ENCODE data around the gene TMEM134. TPM values are rescaled to one million over a fixed set of nuclear protein-coding genes. Genes with fewer than 3 reads are reported as not detected.
"Not testable (repeated sequence)": the region's sequence is repeated elsewhere in the genome, so short reads cannot be mapped to it uniquely, and the experiment has no call there.

The TMEM134 gene
- total and polyA plus RNA-seq, 8 donors: 45.1 to 93.4 (median 61.5) TPM

DNA sequence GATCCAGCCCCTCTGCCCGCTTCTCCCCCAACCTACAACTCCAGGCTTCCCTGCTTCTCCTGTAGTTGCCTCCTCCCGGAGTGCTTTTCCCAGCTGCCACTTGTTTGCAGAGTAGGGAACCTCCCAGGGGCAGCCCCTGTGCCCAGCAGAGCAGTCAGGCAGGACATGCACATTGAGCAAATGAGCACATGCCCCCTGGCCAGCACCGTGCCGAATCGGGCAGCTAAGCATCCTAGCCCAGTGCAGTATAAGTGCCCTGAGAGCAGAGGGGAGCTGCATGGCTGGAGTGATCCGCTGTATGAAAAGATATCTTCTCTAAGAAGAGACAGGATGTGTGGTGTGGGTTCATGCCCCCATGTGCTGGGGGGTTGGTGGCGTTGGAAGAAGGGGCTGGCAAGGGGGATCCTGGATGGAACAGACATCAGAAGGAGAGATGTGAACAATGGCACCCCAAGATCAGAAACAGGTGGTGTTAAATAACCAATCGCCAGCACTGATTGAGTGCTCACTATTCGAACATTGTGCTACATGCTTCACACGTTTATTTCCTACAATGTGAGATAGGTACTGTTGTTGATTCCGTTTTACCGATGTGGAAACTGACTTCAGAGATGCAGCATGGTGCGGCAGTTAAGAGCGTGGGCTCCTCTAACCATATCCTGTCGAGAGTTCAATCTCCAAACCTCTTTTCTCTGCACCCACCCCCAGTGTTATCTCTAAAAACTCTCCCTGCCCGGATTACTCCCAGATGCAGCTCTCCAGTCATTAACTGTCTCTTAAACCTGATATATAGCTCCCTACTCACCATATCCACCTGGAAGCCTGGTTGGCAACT, 15.0 kb upstream of the TMEM134 start:
- ATAC-seq (no peak), DNase-seq (peak in 2 of 6 donors; percentile 46 to 65), FAIRE-seq (no peak)
- Histone ChIP-seq H3K27me3 (no peaks in the 10 kb centered on the region), H3K4me1 (peaks cover 5 to 11% (median 11%) of the 10 kb centered on the region in 3 donors), H3K27ac (peak overlapping the region in 1 of 4 donors; percentile 73), H3K4me3 (peak overlapping the region in 2 of 4 donors; percentile 53 to 62), H3K36me3 (no peaks in the 10 kb centered on the region), H3K9me3 (no peaks in the 10 kb centered on the region)
- TF ChIP-seq, protein P1, sequence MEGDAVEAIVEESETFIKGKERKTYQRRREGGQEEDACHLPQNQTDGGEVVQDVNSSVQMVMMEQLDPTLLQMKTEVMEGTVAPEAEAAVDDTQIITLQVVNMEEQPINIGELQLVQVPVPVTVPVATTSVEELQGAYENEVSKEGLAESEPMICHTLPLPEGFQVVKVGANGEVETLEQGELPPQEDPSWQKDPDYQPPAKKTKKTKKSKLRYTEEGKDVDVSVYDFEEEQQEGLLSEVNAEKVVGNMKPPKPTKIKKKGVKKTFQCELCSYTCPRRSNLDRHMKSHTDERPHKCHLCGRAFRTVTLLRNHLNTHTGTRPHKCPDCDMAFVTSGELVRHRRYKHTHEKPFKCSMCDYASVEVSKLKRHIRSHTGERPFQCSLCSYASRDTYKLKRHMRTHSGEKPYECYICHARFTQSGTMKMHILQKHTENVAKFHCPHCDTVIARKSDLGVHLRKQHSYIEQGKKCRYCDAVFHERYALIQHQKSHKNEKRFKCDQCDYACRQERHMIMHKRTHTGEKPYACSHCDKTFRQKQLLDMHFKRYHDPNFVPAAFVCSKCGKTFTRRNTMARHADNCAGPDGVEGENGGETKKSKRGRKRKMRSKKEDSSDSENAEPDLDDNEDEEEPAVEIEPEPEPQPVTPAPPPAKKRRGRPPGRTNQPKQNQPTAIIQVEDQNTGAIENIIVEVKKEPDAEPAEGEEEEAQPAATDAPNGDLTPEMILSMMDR (IDR thresholded peaks at IDR 0.05): no peak
- intact Hi-C loops (cut with DNase I): no loop called here
- WGBS, 2 donors: 87 to 88% methylated on average over 16 of the region's 16 CpGs

DNA sequence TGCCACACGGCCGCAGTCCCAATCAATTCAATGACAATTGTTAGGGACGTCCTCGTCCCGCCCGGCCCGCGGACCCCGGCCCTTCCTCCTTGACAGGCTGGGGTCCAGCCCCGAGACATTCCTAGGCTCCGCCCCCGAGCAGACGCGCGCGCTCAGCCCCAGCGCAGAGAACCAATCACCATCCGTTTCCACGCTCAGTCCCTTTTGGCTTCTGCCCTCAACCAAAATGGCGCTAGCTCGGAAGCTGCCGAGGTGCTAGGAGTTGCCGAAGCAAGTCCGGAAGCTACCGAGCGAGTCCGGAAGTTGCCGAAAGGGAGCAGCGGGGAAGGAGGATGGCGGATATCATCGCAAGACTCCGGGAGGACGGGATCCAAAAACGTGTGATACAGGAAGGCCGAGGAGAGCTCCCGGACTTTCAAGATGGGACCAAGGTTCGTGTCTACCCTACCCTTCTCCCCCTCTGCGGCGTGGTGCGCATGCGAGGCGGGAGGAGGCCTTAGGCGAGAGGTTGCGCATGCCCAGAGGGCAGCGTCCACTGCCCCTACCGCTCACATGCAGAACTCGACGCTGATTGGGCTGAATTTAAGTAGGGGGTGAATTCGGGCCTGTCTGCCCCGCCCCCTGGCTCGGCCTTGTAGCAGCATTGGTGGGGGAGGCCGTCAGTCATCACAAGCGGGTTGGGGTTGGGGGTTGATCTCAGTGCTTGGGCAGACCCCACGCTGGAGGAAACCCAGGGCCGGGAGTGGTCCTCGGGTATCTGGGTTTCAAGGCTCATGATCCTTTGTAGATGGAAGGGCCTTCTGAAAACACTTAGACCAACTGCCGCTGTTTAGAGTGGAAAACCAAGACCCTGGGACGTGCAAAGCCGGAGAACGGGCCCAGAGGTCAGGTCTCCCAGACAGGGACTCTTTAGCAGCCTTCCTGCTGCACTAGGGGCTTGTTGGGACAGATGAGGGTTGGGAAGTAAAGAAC, 14.1 kb upstream of the TMEM134 start, which contains the start of gene AIP:
AIP (plus strand) TSS at position 200 of the 972 bp plus-strand sequence; CDS start at position 333, 133 bp downstream.
- peak; percentile 94 to 99 (median 98) for DNase-seq
- Histone ChIP-seq H3K4me3 (peak within 1 kb of the TSS; percentile 20 to 62 (median 48)), H3K27ac (peak within 1 kb of the TSS; percentile 57 to 87 (median 65)), H3K36me3 (no peaks in the 10 kb centered on the region), H3K27me3 (no peaks in the 10 kb centered on the region), H3K9me3 (no peaks in the 10 kb centered on the region), H3K4me1 (peaks cover 5 to 11% (median 11%) of the 10 kb centered on the region in 3 donors)
- FAIRE-seq: no peak
- 10 to 11% methylated on average over 55 to 60 of the region's 60 CpGs for WGBS, 2 donors
- intact Hi-C loops (cut with DNase I): no loop called here
- TF ChIP-seq, protein P1 (IDR thresholded peaks at IDR 0.05): no peak
- ATAC-seq: peak; percentile 97 to 99 (median 98)

DNA sequence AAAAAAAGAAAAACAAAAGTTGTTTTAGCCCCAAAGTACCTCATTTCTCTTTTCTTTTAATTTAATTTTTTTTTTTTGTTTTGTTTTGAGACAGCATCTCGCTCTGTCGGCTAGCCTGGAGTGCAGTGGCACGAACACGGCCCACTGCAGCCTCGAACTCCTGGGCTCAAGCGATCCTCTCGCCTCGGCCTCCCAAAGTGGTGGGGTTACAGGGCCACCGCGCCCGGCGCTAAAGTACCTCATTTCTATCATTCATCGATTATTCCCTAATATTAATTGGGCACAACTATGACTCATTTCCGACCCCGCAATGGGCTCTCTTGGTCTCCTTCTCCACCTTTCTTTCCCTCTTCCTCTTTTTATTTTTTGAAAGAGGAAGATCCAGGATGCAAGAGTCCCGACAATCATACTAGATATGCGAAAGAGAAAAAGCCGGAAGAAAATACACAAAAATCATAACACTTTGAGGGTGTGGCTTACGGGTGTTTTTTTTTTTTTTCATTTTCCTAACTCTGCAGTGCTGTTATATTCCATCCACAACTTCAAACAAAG, 13.3 kb upstream of the TMEM134 start:
- Histone ChIP-seq H3K27ac (peak overlapping the region; percentile 57 to 87 (median 65)), H3K27me3 (no peaks in the 10 kb centered on the region), H3K9me3 (no peaks in the 10 kb centered on the region), H3K36me3 (no peaks in the 10 kb centered on the region), H3K4me3 (peak overlapping the region; percentile 20 to 62 (median 48)), H3K4me1 (peaks cover 5 to 11% (median 11%) of the 10 kb centered on the region in 3 donors)
- 41 to 44% methylated on average over 19 of the region's 19 CpGs for WGBS, 2 donors
- intact Hi-C loops (cut with DNase I): no loop called here
- no peak for FAIRE-seq
- DNase-seq: peak in 2 of 6 donors; percentile 27 to 33
- TF ChIP-seq, protein P1 (IDR thresholded peaks at IDR 0.05): no peak
- ATAC-seq: peak; percentile 44 to 55 (median 53)

DNA sequence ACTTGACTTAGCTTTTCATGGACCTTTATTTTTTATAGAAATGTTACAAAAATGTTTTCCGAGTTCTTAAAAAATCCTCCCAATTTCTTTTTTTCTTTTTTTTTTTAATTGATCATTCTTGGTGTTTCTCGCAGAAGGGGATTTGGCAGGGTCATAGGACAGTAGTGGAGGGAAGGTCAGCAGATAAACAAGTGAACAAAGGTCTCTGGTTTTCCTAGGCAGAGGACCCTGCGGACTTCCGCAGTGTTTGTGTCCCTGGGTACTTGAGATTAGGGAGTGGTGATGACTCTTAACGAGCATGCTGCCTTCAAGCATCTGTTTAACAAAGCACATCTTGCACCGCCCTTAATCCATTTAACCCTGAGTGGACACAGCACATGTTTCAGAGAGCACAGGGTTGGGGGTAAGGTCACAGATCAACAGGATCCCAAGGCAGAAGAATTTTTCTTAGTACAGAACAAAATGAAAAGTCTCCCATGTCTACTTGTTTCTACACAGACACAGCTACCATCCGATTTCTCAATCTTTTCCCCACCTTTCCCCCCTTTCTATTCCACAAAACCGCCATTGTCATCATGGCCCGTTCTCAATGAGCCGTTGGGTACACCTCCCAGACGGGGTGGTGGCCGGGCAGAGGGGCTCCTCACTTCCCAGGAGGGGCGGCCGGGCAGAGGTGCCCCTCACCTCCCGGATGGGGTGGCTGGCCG, 8.4 kb upstream of the TMEM134 start:
- H3K4me1 ChIP-seq; intact Hi-C loops (cut with DNase I); FAIRE-seq; H3K36me3 ChIP-seq; ATAC-seq; DNase-seq; H3K27ac ChIP-seq; H3K4me3 ChIP-seq; H3K9me3 ChIP-seq; H3K27me3 ChIP-seq: not testable (repeated sequence)
- 76 to 84% methylated on average over 12 to 14 of the region's 16 CpGs for WGBS, 2 donors

DNA sequence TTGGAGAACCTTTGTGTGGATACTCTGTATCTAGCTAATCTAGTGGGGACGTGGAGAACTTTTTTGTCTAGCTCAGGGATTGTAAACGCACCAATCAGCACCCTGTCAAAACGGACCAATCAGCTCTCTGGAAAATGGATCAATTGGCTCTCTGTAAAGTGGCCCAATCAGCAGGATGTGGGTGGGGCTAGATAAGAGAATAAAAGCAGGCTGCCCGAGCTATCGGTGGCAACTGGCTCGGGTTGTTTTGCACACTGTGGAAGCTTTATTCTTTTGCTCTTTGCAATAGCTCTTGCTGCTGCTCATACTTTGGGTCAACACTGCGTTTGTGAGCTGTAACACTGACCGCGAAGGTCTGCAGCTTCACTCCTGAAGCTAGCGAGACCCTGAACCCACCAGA, 7.6 kb upstream of the TMEM134 start:
- FAIRE-seq; H3K36me3 ChIP-seq; H3K27ac ChIP-seq; H3K9me3 ChIP-seq; H3K27me3 ChIP-seq; H3K4me1 ChIP-seq; ATAC-seq; DNase-seq; H3K4me3 ChIP-seq; intact Hi-C loops (cut with DNase I): not testable (repeated sequence)
- 64 to 68% methylated on average over 10 of the region's 10 CpGs for WGBS, 2 donors

All from pancreas (tissue), 10 donors.